ENCODE data around the gene ACTN1.

ACTN1 gene

GRCh38 chr14:68894802-68895703 is 84.0 kb downstream of the ACTN1 start:
- no peak for DNase-seq (ENCODE audit: extremely low spot score)
- TF ChIP-seq ZNF384 (IDR thresholded peaks at IDR 0.05) (no peak), SUZ12 (IDR thresholded peaks at IDR 0.05) (no peak), BHLHE40 (IDR thresholded peaks at IDR 0.05; ENCODE audit: borderline replicate concordance) (no peak), FOXA1 (IDR thresholded peaks at IDR 0.05) (no peak), LEF1 (IDR thresholded peaks at IDR 0.05; ENCODE audit: borderline replicate concordance) (no peak), HDGF (IDR thresholded peaks at IDR 0.05; ENCODE audit: borderline replicate concordance) (no peak), CTBP1 (IDR thresholded peaks at IDR 0.05; ENCODE audit: borderline replicate concordance) (no peak), L3MBTL2 (conservative IDR thresholded peaks at IDR 0.05) (no peak), ARNT (IDR thresholded peaks at IDR 0.05) (no peak), TARDBP (IDR thresholded peaks at IDR 0.05) (no peak), FOXM1 (IDR thresholded peaks at IDR 0.05; ENCODE audit: borderline replicate concordance) (no peak), PKNOX1 (IDR thresholded peaks at IDR 0.05) (no peak), FOXK2 (IDR thresholded peaks at IDR 0.05) (no peak), ELF4 (IDR thresholded peaks at IDR 0.05) (no peak), SP1 (IDR thresholded peaks at IDR 0.05) (no peak), NFRKB (IDR thresholded peaks at IDR 0.05) (no peak)
- POLR2A ChIA-PET: no interaction called here
- CTCF ChIA-PET: no interaction called here

DNA sequence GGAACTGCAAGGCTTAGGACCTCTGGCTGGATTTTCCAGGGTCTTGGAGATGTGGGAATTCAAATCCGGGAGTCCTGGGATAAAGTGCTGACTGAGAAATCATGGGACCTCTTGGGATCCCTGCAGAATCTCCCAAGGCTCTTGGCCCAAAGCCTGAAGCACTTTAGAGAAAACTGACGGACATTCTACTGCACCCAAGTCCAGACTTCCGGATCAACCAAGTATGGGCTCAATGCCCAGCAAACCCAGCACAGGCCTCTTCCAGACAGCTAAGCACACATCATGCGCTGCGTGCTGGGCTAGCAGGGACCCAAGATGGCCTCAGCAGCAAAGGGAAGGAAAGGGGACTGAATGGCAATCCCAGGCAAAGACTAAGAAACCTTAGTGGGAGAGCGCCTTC is 85.0 kb downstream of the ACTN1 start:
- DNase-seq (ENCODE audit: extremely low spot score): no peak
- ChIA-PET CTCF (no interaction called here), POLR2A (no interaction called here)
- no peak for TF ChIP-seq PKNOX1 (IDR thresholded peaks at IDR 0.05)
- TF ChIP-seq BHLHE40 (IDR thresholded peaks at IDR 0.05; ENCODE audit: borderline replicate concordance): no peak
- TF ChIP-seq HDGF (IDR thresholded peaks at IDR 0.05; ENCODE audit: borderline replicate concordance): no peak
- no peak for TF ChIP-seq CTBP1 (IDR thresholded peaks at IDR 0.05; ENCODE audit: borderline replicate concordance)
- no peak for TF ChIP-seq NFRKB (IDR thresholded peaks at IDR 0.05)
- no peak for TF ChIP-seq L3MBTL2 (conservative IDR thresholded peaks at IDR 0.05)
- TF ChIP-seq ZNF384 (IDR thresholded peaks at IDR 0.05): no peak
- no peak for TF ChIP-seq ELF4 (IDR thresholded peaks at IDR 0.05)
- no peak for TF ChIP-seq SUZ12 (IDR thresholded peaks at IDR 0.05)
- no peak for TF ChIP-seq FOXK2 (IDR thresholded peaks at IDR 0.05)
- no peak for TF ChIP-seq SP1 (IDR thresholded peaks at IDR 0.05)
- TF ChIP-seq LEF1 (IDR thresholded peaks at IDR 0.05; ENCODE audit: borderline replicate concordance): no peak
- TF ChIP-seq TARDBP (IDR thresholded peaks at IDR 0.05): no peak
- TF ChIP-seq ARNT (IDR thresholded peaks at IDR 0.05): no peak
- no peak for TF ChIP-seq FOXM1 (IDR thresholded peaks at IDR 0.05; ENCODE audit: borderline replicate concordance)

GRCh38 chr14:68893566-68893965 is 85.5 kb downstream of the ACTN1 start:
- ChIA-PET POLR2A (interaction anchor here (1.1 kb wide), 1 partner anchor 12 kb away, joined by 3 read pairs; no protein-coding TSS in a partner anchor), CTCF (no interaction called here)
- no peak for DNase-seq (ENCODE audit: extremely low spot score)
- TF ChIP-seq HDGF (IDR thresholded peaks at IDR 0.05; ENCODE audit: borderline replicate concordance): no peak
- no peak for TF ChIP-seq ZNF384 (IDR thresholded peaks at IDR 0.05)
- TF ChIP-seq CTBP1 (IDR thresholded peaks at IDR 0.05; ENCODE audit: borderline replicate concordance): no peak
- no peak for TF ChIP-seq PKNOX1 (IDR thresholded peaks at IDR 0.05)
- no peak for TF ChIP-seq TARDBP (IDR thresholded peaks at IDR 0.05)
- no peak for TF ChIP-seq FOXM1 (IDR thresholded peaks at IDR 0.05; ENCODE audit: borderline replicate concordance)
- TF ChIP-seq LEF1 (IDR thresholded peaks at IDR 0.05; ENCODE audit: borderline replicate concordance): no peak
- TF ChIP-seq SP1 (IDR thresholded peaks at IDR 0.05): no peak
- no peak for TF ChIP-seq FOXA1 (IDR thresholded peaks at IDR 0.05)
- no peak for TF ChIP-seq SUZ12 (IDR thresholded peaks at IDR 0.05)
- TF ChIP-seq L3MBTL2 (conservative IDR thresholded peaks at IDR 0.05): no peak
- no peak for TF ChIP-seq ARNT (IDR thresholded peaks at IDR 0.05)
- no peak for TF ChIP-seq BHLHE40 (IDR thresholded peaks at IDR 0.05; ENCODE audit: borderline replicate concordance)
- TF ChIP-seq FOXK2 (IDR thresholded peaks at IDR 0.05): no peak
- no peak for TF ChIP-seq NFRKB (IDR thresholded peaks at IDR 0.05)
- TF ChIP-seq ELF4 (IDR thresholded peaks at IDR 0.05): no peak

DNA sequence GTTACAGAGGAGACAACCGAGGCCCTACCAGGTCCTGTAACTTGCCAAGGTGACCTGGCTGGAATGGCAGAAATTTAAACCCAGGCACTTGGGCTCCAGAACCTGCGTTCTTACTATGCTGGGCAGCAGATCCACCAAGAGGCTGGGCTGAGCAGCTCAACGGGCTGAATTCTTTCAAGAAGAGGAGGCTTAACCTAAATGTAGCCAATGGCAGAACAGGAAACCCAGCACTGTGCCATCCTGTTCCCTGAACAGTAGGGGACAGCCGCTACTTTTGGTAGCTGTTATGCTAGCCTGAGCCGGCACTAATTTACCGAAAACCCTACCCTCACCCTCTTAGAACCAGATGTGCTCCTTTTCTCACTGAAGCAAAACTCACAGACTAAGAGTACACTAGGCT is 86.1 kb downstream of the ACTN1 start:
- ChIA-PET CTCF (interaction anchor here (1.0 kb wide), 1 partner anchor 18 kb away, joined by 3 read pairs; no protein-coding TSS in a partner anchor), POLR2A (interaction anchor here (1.1 kb wide), 1 partner anchor 12 kb away, joined by 3 read pairs; no protein-coding TSS in a partner anchor)
- TF ChIP-seq SP1 (IDR thresholded peaks at IDR 0.05): no peak
- no peak for TF ChIP-seq L3MBTL2 (conservative IDR thresholded peaks at IDR 0.05)
- TF ChIP-seq PKNOX1 (IDR thresholded peaks at IDR 0.05): no peak
- TF ChIP-seq HDGF (IDR thresholded peaks at IDR 0.05; ENCODE audit: borderline replicate concordance): no peak
- no peak for TF ChIP-seq NFRKB (IDR thresholded peaks at IDR 0.05)
- TF ChIP-seq ELF4 (IDR thresholded peaks at IDR 0.05): no peak
- TF ChIP-seq ZNF384 (IDR thresholded peaks at IDR 0.05): no peak
- TF ChIP-seq FOXM1 (IDR thresholded peaks at IDR 0.05; ENCODE audit: borderline replicate concordance): no peak
- TF ChIP-seq ARNT (IDR thresholded peaks at IDR 0.05): no peak
- no peak for TF ChIP-seq CTBP1 (IDR thresholded peaks at IDR 0.05; ENCODE audit: borderline replicate concordance)
- no peak for TF ChIP-seq TARDBP (IDR thresholded peaks at IDR 0.05)
- no peak for TF ChIP-seq FOXA1 (IDR thresholded peaks at IDR 0.05)
- TF ChIP-seq BHLHE40 (IDR thresholded peaks at IDR 0.05; ENCODE audit: borderline replicate concordance): no peak
- no peak for TF ChIP-seq SUZ12 (IDR thresholded peaks at IDR 0.05)
- no peak for TF ChIP-seq FOXK2 (IDR thresholded peaks at IDR 0.05)
- TF ChIP-seq LEF1 (IDR thresholded peaks at IDR 0.05; ENCODE audit: borderline replicate concordance): no peak
- DNase-seq (ENCODE audit: extremely low spot score): no peak
